ENCODE data around the gene ASB2. TPM values are rescaled to one million over a fixed set of nuclear protein-coding genes. Genes with fewer than 3 reads are reported as not detected.

The ASB2 gene
- total RNA-seq, 1 donor from 2014 or later, result 251 TPM

DNA sequence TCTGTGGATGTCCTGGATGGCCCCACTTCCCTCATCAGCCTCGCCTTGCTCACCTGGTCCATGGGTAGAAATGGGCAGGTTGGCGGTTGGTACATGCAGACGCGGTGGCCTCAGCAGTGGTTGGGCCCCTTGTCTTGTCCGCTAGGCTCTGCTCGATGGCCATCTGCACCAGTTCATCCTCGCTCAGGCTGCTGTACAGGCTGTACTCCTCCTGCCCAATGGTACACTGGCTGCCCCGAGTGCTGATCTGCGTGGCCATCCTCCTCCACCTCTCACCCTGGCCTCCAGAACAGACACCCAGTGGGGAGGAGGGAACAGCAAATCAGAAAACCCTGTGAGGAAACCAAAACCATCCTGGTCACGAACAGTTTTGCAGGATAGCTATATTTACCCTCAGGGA lies 12.1 kb downstream of the ASB2 start:
- TF ChIP-seq, protein P1, sequence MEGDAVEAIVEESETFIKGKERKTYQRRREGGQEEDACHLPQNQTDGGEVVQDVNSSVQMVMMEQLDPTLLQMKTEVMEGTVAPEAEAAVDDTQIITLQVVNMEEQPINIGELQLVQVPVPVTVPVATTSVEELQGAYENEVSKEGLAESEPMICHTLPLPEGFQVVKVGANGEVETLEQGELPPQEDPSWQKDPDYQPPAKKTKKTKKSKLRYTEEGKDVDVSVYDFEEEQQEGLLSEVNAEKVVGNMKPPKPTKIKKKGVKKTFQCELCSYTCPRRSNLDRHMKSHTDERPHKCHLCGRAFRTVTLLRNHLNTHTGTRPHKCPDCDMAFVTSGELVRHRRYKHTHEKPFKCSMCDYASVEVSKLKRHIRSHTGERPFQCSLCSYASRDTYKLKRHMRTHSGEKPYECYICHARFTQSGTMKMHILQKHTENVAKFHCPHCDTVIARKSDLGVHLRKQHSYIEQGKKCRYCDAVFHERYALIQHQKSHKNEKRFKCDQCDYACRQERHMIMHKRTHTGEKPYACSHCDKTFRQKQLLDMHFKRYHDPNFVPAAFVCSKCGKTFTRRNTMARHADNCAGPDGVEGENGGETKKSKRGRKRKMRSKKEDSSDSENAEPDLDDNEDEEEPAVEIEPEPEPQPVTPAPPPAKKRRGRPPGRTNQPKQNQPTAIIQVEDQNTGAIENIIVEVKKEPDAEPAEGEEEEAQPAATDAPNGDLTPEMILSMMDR (IDR thresholded peaks at IDR 0.05; ENCODE audit: borderline replicate concordance), result no peak
- Histone ChIP-seq H3K9me3 (replicated peaks) (no peaks in the 10 kb centered on the region), H3K27ac (replicated peaks) (peak overlapping the region; percentile 19), H3K4me3 (no peak overlapping the region), H3K4me1 (peaks cover 96% of the 10 kb centered on the region), H3K36me3 (peaks cover 44% of the 10 kb centered on the region), H3K27me3 (ENCODE audit: low read depth) (no peaks in the 10 kb centered on the region)
- intact Hi-C loops (cut with micrococcal nuclease), result no loop called here
- DNase-seq, result no peak

DNA sequence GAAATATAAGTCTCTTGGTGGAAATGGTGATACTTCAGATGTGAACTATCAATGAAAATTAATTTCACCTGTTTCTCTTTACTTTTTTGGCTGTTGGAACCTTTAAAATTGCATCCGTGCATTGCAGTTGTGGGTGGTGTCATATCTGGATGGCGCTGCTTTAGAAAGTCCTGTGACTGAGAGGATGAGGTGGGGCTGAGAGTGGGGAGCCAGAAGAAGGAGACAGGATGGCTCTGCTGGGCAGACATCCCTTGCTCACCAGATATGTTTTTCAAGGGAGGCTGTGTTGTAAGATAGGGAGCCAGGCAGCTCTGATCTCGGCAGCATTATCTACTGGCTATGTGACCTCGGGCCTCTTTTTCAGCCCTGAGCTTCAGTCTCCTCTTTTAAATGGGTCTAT lies 12.7 kb downstream of the ASB2 start:
- Histone ChIP-seq H3K4me1 (peaks cover 96% of the 10 kb centered on the region), H3K9me3 (replicated peaks) (no peaks in the 10 kb centered on the region), H3K27me3 (ENCODE audit: low read depth) (no peaks in the 10 kb centered on the region), H3K4me3 (no peak overlapping the region), H3K27ac (replicated peaks) (peak overlapping the region; percentile 19), H3K36me3 (peaks cover 46% of the 10 kb centered on the region)
- no peak for DNase-seq
- TF ChIP-seq, protein P1 (IDR thresholded peaks at IDR 0.05; ENCODE audit: borderline replicate concordance), result no peak
- intact Hi-C loops (cut with micrococcal nuclease), result no loop called here

DNA sequence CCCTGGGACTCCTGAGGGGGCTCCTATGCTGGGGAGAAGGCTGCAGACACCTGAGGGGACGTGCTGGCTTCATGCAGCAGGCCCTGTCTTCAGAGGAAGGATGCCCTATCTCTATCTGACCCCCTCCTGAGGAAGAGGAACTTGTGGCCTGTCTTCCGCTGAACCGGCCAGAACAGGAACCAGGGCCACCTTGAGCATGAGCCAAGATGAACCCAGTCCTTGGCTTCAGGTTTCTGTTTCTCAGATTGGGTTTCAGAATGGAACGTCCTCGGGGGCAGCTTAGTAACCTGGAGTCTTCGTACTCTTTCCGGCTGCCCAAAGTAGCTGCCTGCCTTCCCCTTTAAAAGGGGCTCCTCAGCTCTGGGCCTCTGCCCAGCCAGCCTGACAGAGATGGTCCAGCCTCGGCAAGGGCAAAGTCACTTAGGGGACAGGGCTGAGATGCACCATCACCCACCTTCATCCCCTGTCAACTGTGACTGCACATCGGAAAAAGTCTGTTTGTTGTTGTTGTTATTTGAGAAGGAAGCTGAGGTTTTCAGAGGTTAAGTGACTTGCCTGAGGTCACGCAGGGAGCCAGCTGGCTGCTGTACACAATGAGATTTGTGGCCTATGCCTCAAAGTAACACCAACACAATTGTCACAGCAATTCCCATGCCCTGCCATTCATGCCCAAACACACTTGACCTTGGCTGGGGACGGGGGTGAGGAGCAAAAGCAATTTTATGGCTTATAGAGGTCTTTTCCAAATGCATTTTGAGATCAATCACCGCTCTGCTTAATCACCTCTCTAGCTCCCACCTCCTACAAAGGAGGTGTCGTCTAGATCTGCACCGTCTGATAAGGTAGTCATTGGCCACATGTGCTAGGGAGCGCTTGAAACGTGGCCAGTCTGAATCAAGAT lies 13.4 kb downstream of the ASB2 start:
- TF ChIP-seq, protein P1 (IDR thresholded peaks at IDR 0.05; ENCODE audit: borderline replicate concordance), result no peak
- Histone ChIP-seq H3K9me3 (replicated peaks) (no peaks in the 10 kb centered on the region), H3K27me3 (ENCODE audit: low read depth) (no peaks in the 10 kb centered on the region), H3K27ac (replicated peaks) (peak overlapping the region; percentile 40), H3K36me3 (peaks cover 51% of the 10 kb centered on the region), H3K4me1 (peaks cover 96% of the 10 kb centered on the region), H3K4me3 (no peak overlapping the region)
- no peak for DNase-seq
- intact Hi-C loops (cut with micrococcal nuclease), result no loop called here

DNA sequence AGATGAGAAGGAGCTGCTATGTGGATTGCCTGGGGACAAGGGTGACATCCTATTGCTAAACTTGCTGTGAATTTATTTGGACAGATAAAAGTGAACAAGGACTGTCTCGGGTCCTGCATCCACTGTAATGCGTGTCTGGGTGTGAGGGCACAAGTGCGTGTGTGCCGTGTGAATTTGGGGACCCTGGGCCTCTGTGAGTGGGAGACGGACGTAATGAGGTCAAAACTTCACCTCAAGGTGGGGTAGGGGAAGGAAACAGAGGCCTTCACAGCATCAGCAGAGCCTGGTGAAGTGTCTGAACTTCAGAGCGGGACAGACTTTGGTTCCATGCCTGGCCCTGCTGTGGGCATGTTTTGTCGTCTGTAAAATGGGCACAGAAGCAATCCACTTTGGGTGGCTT lies 14.8 kb downstream of the ASB2 start:
- TF ChIP-seq, protein P1 (IDR thresholded peaks at IDR 0.05; ENCODE audit: borderline replicate concordance), result no peak
- DNase-seq, result no peak
- H3K27ac ChIP-seq (replicated peaks), result no peak overlapping the region
- peaks cover 51% of the 10 kb centered on the region for H3K36me3 ChIP-seq
- H3K9me3 ChIP-seq (replicated peaks), result no peaks in the 10 kb centered on the region
- no peak overlapping the region for H3K4me3 ChIP-seq
- no peaks in the 10 kb centered on the region for H3K27me3 ChIP-seq (ENCODE audit: low read depth)
- intact Hi-C loops (cut with micrococcal nuclease), result no loop called here
- H3K4me1 ChIP-seq, result peaks cover 96% of the 10 kb centered on the region

DNA sequence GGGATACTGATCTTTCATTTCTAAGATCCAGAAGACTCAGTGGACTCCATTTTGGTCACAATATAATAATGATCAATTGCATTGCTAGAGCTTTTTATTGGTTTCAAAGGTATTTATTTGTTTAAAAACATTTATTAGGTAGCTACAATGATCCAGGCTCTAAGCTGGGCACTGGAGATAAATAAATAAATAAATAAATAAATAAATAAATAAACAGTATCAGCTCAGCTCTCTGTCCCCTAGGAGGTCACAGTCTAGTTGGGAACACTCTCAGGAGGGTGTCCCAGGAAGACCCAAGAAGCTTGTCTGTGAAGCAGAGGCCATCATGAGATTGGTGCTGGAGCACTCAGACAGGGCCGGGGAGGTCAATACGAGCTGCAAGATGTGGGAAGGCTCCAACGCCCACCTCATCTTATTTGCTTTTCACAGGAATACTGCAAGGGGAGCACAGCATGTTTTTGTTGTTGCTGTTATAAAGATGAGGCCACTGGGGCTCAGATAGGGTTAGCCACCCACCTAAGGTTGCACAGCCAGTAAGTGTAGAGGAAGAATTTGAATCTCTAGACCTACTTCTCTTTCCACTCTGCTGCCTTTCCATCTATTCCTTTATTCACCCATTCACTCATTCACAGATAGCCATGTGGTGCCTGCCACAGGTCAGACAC lies 15.5 kb downstream of the ASB2 start:
- no peak for DNase-seq
- intact Hi-C loops (cut with micrococcal nuclease), result no loop called here
- no peak overlapping the region for H3K27ac ChIP-seq (replicated peaks)
- peaks cover 96% of the 10 kb centered on the region for H3K4me1 ChIP-seq
- peaks cover 58% of the 10 kb centered on the region for H3K36me3 ChIP-seq
- H3K9me3 ChIP-seq (replicated peaks), result no peaks in the 10 kb centered on the region
- no peaks in the 10 kb centered on the region for H3K27me3 ChIP-seq (ENCODE audit: low read depth)
- TF ChIP-seq, protein P1 (IDR thresholded peaks at IDR 0.05; ENCODE audit: borderline replicate concordance), result no peak
- H3K4me3 ChIP-seq, result no peak overlapping the region

All from left ventricle myocardium inferior (tissue), 1 donor.